Measurements from ENCODE around the gene ABTB2.

GRCh38 chr11:34181856-34182405 lies 175.9 kb downstream of the ABTB2 start:
- TF ChIP-seq EZH2 (IDR thresholded peaks at IDR 0.05; ENCODE audit: borderline replicate concordance) = no peak
- TF ChIP-seq CTCF (IDR thresholded peaks at IDR 0.05; ENCODE audit: poor library complexity) = no peak
